ENCODE data around the gene PRR20G. TPM values are rescaled to one million over a fixed set of nuclear protein-coding genes. Genes with fewer than 3 reads are reported as not detected.

PRR20G gene
- total and polyA plus RNA-seq, 9 of the 15 experiments (the other 6 are each of a cell fraction or from before 2014, with no cell fraction given): not detected

- 2% methylated on average over 8 of the region's 9 CpGs for WGBS (ENCODE audit: insufficient coverage, low coverage, missing lambda C conversion rate)
- no peaks in the 10 kb centered on the region for H3K4me1 ChIP-seq (replicated peaks in 1 of 2; ENCODE audit: control insufficient read depth in 2 of 2, insufficient read depth in 2 of 2, low read length in 2 of 2)
- peak; percentile 36 to 45 (median 44); a peak in 4 of 6 replicates for TF ChIP-seq CTCF (IDR thresholded peaks at IDR 0.05 in 2 of 3, conservative IDR thresholded peaks at IDR 0.05 in 1 of 3; ENCODE audit: insufficient read depth in 2 of 3, low read depth in 1 of 3, low read length in 3 of 3)
- TF ChIP-seq SMC3 (conservative IDR thresholded peaks at IDR 0.05; ENCODE audit: insufficient read depth, low read depth, low read length): peak; percentile 25; the same call in 1 of the 2 replicates
- no peak for TF ChIP-seq XRCC4 (IDR thresholded peaks at IDR 0.05; ENCODE audit: extremely low read depth, insufficient read depth, insufficient read length)
- 0 out of 5 replicates have a peak, but pooled peaks cover 0 to 5% of the 10 kb centered on the region in 2 experiments for H3K27me3 ChIP-seq (ENCODE audit: control insufficient read depth in 2 of 2, insufficient read depth in 2 of 2, low read length in 2 of 2)
- H3K36me3 ChIP-seq (ENCODE audit: control insufficient read depth, insufficient read depth, low read length): no peaks in the 10 kb centered on the region
- H2AFZ ChIP-seq (ENCODE audit: low read depth, low read length): no peak overlapping the region
- ChIA-PET POLR2A (no interaction called here), CTCF (ENCODE audit: low intra/inter-chr PET ratio) (no interaction called here)
- no peak for FAIRE-seq
- BruUV-seq (replicated peaks): no TSS peak
- H3K9ac ChIP-seq (ENCODE audit: insufficient read depth in 1 of 2, low read depth in 2 of 2, low read length in 2 of 2): no peak overlapping the region
- no peaks in the 10 kb centered on the region for H3K9me1 ChIP-seq (ENCODE audit: control insufficient read depth, insufficient read depth, low read length)
- no peak overlapping the region for H3K27ac ChIP-seq (ENCODE audit: extremely low read depth, low read depth, low read length)
- in situ Hi-C loops (cut with MboI) (no loop called here), intact Hi-C loops (cut with micrococcal nuclease) (no loop called here)
- H3K4me3 ChIP-seq: no peak overlapping the region
- no peaks in the 10 kb centered on the region for H3K9me3 ChIP-seq (replicated peaks; ENCODE audit: control insufficient read depth, insufficient read depth, low read depth, low read length)
- H3K79me2 ChIP-seq (ENCODE audit: control insufficient read depth, insufficient read depth, low read length): no peaks in the 10 kb centered on the region
- H4K20me1 ChIP-seq (replicated peaks; ENCODE audit: control insufficient read depth, insufficient read depth, low read length): no peaks in the 10 kb centered on the region; the same call in 1 of the 2 replicates
- no peak overlapping the region for H3K4me2 ChIP-seq (ENCODE audit: insufficient read depth, low read length)
- ATAC-seq: peak; percentile 82
- DNase-seq (ENCODE audit: extremely low read depth in 1 of 4, low spot score in 3 of 4): peak; percentile 14 to 33 (median 19)
Observed at GRCh38 chr3:127254730-127255129, 33.1 kb downstream of the PRR20G start.
